ENCODE data around the gene APBA2.

The APBA2 gene

DNA sequence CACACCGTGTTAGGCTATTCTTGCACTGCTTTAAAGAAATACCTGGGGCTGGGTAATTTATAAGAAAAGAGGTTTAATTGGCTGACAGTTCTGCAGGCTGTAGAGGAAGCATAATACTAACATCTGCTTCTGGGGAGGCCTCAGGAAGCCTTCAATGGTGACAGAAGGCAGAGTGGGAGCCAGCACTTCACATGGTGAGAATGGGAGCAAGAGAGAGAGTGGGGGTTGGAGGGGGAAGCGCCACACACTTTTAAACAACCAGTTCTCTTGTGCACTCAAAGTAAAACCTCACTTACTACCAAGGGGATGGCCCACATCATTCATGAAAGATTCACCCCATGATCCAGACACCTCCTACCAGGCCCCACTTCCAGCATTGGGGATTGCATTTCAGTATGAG lies 181.1 kb downstream of the APBA2 start:
- no peak for DNase-seq

GRCh38 chr15:29067949-29068348 lies 182.2 kb downstream of the APBA2 start:
- no peak for DNase-seq

DNA sequence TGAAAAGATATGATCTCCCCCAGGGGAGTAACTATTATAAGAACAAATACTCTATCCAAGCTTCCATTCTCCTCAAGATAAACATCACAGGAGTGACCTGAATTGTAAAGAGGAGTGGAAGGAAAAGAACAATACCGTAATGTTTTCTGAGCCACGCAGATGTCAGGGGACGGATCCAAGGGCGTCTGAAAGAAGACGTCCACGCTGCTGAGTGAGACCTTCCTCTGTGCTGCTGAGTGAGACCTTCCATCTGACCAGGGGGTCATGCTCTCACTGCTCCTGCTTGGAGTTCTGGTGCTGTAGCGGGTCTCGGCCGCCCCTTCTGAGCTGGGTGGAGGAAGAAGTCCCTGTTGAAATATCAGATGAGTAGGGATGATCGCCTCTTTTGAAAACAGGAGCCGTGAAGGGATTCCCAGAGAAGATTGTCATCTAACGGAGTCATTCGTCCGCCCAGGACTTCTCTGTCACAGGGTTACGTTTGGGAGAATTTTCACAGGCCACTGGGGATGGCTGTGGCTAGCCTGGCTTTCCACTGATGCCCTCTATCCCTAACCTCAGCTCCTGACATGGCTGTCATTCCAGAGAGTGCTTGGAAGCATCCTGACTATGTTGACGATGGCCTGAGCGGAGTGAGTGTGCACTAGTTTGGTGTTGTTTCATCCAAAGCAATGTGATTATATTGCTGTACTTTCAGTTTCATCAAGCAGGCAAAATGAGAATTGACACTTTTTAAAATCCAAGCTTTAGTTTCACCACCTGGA lies 184.9 kb downstream of the APBA2 start:
- DNase-seq = no peak

GRCh38 chr15:29071232-29071881 lies 185.6 kb downstream of the APBA2 start:
- DNase-seq = no peak

- no peak for DNase-seq
These were observed 186.1 kb downstream of the APBA2 start for GRCh38 chr15:29071882-29072273.

- DNase-seq = no peak
These were observed 186.7 kb downstream of the APBA2 start for GRCh38 chr15:29072444-29072843.

DNA sequence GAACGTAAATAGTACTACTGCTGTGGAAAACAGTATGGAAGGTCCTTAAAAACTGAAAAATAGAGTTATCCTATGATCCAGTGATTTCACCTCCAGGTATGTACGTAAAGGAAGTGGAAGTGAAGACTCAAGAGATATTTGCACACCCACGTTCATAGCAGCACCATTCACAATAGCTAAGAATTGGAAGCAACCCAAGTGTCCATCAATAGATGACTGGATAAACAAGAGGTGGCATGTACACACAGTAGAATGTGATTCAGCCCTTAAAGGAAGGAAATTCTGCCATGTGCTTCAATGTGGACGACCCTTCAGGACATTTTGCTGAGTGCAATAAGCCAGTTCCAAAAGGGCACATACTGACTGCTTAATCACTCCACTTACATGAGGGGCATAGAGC lies 188.3 kb downstream of the APBA2 start:
- no peak for DNase-seq

- DNase-seq = no peak
These were observed 192.8 kb downstream of the APBA2 start for GRCh38 chr15:29078541-29078940.

DNA sequence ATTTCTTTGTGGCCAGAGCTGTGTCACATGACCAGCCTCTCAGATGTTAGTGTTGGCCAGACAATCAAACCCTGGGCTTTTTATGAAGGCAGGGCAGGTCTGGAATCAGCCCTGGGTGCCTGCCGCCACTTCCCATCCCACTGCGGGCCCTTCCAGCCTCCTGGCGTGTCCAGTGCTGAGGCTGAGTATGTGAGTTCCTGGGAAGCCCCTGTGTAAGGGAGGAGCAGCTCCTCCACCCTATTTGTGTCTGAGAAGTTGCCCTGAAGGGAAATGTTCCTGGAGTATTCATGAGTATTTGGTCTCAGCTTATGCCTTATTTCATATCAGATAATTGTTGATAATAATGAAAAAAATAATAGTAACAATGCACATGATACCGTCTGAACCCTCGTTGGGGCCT lies 193.7 kb downstream of the APBA2 start:
- DNase-seq = no peak

GRCh38 chr15:29081781-29082180 lies 196.0 kb downstream of the APBA2 start:
- no peak for DNase-seq

DNA sequence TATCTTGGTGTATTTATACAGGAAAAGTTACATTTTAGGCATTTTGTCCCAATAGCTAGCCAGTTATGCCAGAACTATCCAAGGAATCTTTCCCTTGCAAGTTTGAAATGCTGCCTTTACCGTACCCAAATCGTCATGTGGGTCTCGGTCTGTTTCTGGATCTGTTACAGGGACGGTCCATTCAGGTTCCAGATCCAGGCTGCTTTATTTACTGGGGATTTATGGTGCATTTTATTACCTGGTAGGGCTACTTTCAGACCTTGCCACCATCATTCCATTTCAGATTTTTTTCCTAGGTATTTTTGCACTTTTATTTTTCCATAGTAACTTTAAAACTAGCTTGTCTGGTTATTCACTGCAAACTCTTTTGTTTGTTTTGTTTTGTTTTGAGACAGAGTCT lies 197.4 kb downstream of the APBA2 start:
- DNase-seq = no peak

DNA sequence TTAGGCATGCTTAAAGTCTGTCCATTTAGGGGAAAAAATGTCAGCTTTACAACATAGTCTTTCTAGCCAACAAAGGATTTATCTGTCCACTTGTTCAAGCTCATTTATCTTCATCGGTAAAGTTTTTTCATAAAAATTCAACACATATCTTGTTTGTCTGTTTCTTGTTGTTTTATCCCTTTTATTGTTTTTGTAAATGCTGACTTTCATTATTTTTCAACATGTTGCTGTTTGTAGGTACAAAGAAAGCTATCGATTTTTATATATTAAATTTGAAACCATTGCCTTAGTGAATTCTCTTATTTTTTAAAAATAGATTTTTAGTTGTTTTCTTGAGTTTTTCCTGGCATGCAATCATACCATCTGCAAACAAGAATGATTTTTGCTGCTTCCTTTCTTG lies 198.1 kb downstream of the APBA2 start:
- no peak for DNase-seq

GRCh38 chr15:29086001-29086400 lies 200.2 kb downstream of the APBA2 start:
- DNase-seq = no peak

DNA sequence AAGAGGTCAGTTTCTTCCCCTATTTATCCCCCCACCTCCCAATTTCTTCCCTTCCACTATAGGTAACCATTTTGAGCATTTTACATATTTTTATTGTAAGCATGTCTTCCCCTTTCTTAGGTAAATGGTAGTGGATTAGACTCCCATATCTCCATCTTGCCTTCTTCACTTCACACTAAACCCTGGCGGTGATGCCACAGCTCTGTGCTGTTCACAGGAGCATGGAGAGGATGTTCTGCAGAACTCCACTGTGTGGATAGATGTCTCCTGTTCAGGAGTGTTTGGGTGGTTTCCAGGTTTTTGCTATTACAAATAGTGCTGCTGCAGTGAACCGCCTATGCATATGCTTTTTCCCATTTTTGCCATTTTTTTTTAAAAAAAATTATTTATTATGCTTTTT lies 201.1 kb downstream of the APBA2 start:
- DNase-seq = no peak

GRCh38 chr15:29087521-29088285 lies 201.9 kb downstream of the APBA2 start:
- DNase-seq = no peak

DNA sequence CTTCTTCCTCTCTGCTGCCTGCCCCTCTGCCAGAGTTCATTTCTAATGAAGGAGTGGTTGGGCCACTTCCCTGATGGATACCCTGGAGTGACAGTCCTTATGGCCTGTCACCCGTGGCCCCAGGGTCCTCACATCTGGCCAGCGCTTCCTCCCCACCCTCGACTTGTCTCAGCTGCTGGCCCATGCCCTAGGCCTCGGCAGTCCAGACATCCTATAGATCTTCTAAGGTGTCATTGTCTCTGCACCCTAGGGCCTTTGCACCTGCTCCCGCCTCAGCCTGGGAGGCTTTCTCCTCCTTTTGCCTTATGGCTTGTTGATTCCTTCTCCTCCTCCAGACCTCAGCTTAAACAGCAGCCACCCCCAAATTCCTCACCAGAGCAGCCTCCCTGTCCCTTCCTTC lies 202.9 kb downstream of the APBA2 start:
- no peak for DNase-seq

- DNase-seq = peak; percentile 5
These were observed 204.2 kb downstream of the APBA2 start for GRCh38 chr15:29089731-29090616.

GRCh38 chr15:29090617-29091466 lies 205.1 kb downstream of the APBA2 start:
- DNase-seq = peak; percentile 25

- no peak for DNase-seq
These were observed 205.9 kb downstream of the APBA2 start for GRCh38 chr15:29091666-29092065.

GRCh38 chr15:29092376-29093064 lies 206.7 kb downstream of the APBA2 start:
- DNase-seq = no peak

- DNase-seq = no peak
These were observed 207.3 kb downstream of the APBA2 start for GRCh38 chr15:29093065-29093435.
